K562 (cell line): ENCODE results near the gene SMIM35. TPM values are rescaled to one million over a fixed set of nuclear protein-coding genes. Genes with fewer than 3 reads are reported as not detected.

ENCODE experiments used
- ARID2 ChIP-seq: fragments of 450-650 bp; IDR thresholded peaks from 2 replicates; pipeline ENCODE4 v1.6.1; 2017; ENCODE audit warnings: antibody characterized with exemption, mild to moderate bottlenecking
- BMI1 ChIP-seq: fragments of 150-350 bp; IDR thresholded peaks from 2 replicates; pipeline ENCODE4 v1.6.1; 2014; ENCODE audit warnings: low read length
- CBFA2T3 ChIP-seq: fragments of 450-650 bp; IDR thresholded peaks from 2 replicates; pipeline ENCODE4 v1.6.1; 2017
- ETV5 ChIP-seq: sonication (generic); formaldehyde crosslinking; IDR thresholded peaks from 2 replicates; pipeline ENCODE4 v1.4.0; 2020; ENCODE audit warnings: low read depth, mild to moderate bottlenecking, missing genetic modification reagents
- HDAC2 ChIP-seq: fragments of 450-650 bp; IDR thresholded peaks from 2 replicates; pipeline ENCODE4 v1.6.1; 2016; ENCODE audit warnings: mild to moderate bottlenecking
- HDGF ChIP-seq: fragments of 450-650 bp; IDR thresholded peaks from 2 replicates; pipeline ENCODE4 v1.6.1; 2016
- NCOA6 ChIP-seq: fragments of 450-650 bp; IDR thresholded peaks from 2 replicates; pipeline ENCODE4 v1.6.1; 2017; ENCODE audit warnings: mild to moderate bottlenecking
- RBM15 ChIP-seq: fragments of 200-400 bp; formaldehyde crosslinking; IDR thresholded peaks from 2 replicates; pipeline ENCODE4 v1.6.1; 2018; ENCODE audit warnings: mild to moderate bottlenecking, low read length, moderate library complexity; ENCODE audit not compliant: insufficient read depth
- SOX6 ChIP-seq: fragments of 450-650 bp; IDR thresholded peaks from 2 replicates; pipeline ENCODE4 v1.6.1; 2014; ENCODE audit warnings: mild to moderate bottlenecking
- ZKSCAN1 ChIP-seq: fragments of 150-350 bp; IDR thresholded peaks from 2 replicates; pipeline ENCODE4 v1.6.1; 2016; ENCODE audit warnings: low read depth, low read length
- polyA plus RNA-seq, 8 experiments: library from polyadenylated mRNA; depleted of rRNA in 4 of 8; stranded (reverse) in 5 of 8; unstranded in 3 of 8; fragments of >200 nt; fragmentation: Nextera tagmentation in 2 of 8; fragmentation: Illumina TruSeq in 1 of 8; extraction: Ambion mirVana in 2 of 8; extraction: Trizol in 1 of 8; gene quantifications; 2 replicates each; pipeline versions ENCODE4 v1.2.1 to v1.2.3, GENCODE V29; 2011 to 2014; ENCODE audit warnings: inconsistent platforms in 1 of 8, missing spikeins in 1 of 8
- total RNA-seq, 7 experiments: library from RNA; depleted of rRNA in 6 of 7; stranded (reverse); fragments of >200 nt in 6 of 7; fragmentation: Illumina TruSeq in 2 of 7; extraction: Trizol in 2 of 7; gene quantifications; 2 replicates each; pipeline versions ENCODE4 v1.2.1 to v1.2.3, GENCODE V29; 2011 to 2021; ENCODE audit warnings: low replicate concordance in 1 of 7
- TF ChIP-seq, protein P1 (sequence below): fragments of 150-350 bp; IDR thresholded peaks from 2 replicates; pipeline ENCODE4 v1.6.1; 2014; ENCODE audit warnings: low read depth, mild to moderate bottlenecking, low read length, borderline replicate concordance
- TF ChIP-seq, protein P2 (sequence below): sonication (generic); IDR thresholded peaks from 2 replicates; pipeline ENCODE4 v1.6.1; 2016
- TF ChIP-seq, protein P3 (sequence below): fragments of 250-450 bp; sonication (Bioruptor Pico); IDR thresholded peaks from 2 replicates; pipeline ENCODE4 v1.4.0; 2020; ENCODE audit warnings: mild to moderate bottlenecking
- TF ChIP-seq, protein P4 (sequence below): fragments of 450-650 bp; IDR thresholded peaks from 2 replicates; pipeline ENCODE4 v1.6.1; 2016; ENCODE audit warnings: borderline replicate concordance
- TF ChIP-seq, protein P5 (sequence below): fragments of 450-650 bp; conservative IDR thresholded peaks from 2 replicates; pipeline ENCODE4 v1.6.1; 2016; ENCODE audit warnings: missing genetic modification characterization, low read depth, mild to moderate bottlenecking, control low read depth, missing compliant biosample characterization
- TF ChIP-seq, protein P6 (sequence below): fragments of 250-450 bp; sonication (Bioruptor Pico); IDR thresholded peaks from 2 replicates; pipeline ENCODE4 v1.8.0; 2022; ENCODE audit warnings: inconsistent platforms

SMIM35 gene
- total and polyA plus RNA-seq, 9 of the 15 experiments (the other 6 are each of a cell fraction or from before 2014, with no cell fraction given) = 0.03 TPM; not detected in 7

DNA sequence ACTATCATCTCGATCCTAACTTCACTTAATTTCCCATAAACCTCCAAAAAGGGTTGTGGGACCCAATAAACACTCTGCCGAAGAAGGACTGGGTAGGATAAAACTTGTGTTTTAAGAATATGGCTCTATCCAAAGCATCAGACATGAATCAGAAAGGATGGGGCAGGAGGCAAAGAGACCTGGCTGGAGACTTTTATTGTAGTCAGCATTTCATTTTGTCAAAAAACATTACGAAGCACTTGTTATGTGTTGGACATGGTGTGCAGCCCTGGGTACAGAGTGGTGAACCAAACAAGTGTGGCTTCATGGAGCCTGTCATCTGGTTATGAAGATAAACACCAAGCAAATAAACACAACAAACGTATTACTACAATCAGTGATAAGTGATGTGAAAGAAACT is 83.3 kb downstream of the SMIM35 start (continued):
- TF ChIP-seq, protein P1, sequence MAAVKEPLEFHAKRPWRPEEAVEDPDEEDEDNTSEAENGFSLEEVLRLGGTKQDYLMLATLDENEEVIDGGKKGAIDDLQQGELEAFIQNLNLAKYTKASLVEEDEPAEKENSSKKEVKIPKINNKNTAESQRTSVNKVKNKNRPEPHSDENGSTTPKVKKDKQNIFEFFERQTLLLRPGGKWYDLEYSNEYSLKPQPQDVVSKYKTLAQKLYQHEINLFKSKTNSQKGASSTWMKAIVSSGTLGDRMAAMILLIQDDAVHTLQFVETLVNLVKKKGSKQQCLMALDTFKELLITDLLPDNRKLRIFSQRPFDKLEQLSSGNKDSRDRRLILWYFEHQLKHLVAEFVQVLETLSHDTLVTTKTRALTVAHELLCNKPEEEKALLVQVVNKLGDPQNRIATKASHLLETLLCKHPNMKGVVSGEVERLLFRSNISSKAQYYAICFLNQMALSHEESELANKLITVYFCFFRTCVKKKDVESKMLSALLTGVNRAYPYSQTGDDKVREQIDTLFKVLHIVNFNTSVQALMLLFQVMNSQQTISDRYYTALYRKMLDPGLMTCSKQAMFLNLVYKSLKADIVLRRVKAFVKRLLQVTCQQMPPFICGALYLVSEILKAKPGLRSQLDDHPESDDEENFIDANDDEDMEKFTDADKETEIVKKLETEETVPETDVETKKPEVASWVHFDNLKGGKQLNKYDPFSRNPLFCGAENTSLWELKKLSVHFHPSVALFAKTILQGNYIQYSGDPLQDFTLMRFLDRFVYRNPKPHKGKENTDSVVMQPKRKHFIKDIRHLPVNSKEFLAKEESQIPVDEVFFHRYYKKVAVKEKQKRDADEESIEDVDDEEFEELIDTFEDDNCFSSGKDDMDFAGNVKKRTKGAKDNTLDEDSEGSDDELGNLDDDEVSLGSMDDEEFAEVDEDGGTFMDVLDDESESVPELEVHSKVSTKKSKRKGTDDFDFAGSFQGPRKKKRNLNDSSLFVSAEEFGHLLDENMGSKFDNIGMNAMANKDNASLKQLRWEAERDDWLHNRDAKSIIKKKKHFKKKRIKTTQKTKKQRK = no peak
- TF ChIP-seq, protein P2, sequence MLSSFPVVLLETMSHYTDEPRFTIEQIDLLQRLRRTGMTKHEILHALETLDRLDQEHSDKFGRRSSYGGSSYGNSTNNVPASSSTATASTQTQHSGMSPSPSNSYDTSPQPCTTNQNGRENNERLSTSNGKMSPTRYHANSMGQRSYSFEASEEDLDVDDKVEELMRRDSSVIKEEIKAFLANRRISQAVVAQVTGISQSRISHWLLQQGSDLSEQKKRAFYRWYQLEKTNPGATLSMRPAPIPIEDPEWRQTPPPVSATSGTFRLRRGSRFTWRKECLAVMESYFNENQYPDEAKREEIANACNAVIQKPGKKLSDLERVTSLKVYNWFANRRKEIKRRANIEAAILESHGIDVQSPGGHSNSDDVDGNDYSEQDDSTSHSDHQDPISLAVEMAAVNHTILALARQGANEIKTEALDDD = peak; percentile 23; the same call in 1 of the 2 replicates
- TF ChIP-seq ARID2 = 0 out of 2 replicates have a peak, but pooled peaks have one; percentile 28
- TF ChIP-seq RBM15 = no peak
- TF ChIP-seq, protein P3, sequence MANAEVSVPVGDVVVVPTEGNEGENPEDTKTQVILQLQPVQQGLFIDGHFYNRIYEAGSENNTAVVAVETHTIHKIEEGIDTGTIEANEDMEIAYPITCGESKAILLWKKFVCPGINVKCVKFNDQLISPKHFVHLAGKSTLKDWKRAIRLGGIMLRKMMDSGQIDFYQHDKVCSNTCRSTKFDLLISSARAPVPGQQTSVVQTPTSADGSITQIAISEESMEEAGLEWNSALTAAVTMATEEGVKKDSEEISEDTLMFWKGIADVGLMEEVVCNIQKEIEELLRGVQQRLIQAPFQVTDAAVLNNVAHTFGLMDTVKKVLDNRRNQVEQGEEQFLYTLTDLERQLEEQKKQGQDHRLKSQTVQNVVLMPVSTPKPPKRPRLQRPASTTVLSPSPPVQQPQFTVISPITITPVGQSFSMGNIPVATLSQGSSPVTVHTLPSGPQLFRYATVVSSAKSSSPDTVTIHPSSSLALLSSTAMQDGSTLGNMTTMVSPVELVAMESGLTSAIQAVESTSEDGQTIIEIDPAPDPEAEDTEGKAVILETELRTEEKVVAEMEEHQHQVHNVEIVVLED (CRISPR knock-in tag) = no peak
- no peak for TF ChIP-seq SOX6
- no peak for TF ChIP-seq ETV5 (CRISPR knock-in tag)
- TF ChIP-seq NCOA6 = no peak
- no peak for TF ChIP-seq HDAC2
- TF ChIP-seq, protein P4, sequence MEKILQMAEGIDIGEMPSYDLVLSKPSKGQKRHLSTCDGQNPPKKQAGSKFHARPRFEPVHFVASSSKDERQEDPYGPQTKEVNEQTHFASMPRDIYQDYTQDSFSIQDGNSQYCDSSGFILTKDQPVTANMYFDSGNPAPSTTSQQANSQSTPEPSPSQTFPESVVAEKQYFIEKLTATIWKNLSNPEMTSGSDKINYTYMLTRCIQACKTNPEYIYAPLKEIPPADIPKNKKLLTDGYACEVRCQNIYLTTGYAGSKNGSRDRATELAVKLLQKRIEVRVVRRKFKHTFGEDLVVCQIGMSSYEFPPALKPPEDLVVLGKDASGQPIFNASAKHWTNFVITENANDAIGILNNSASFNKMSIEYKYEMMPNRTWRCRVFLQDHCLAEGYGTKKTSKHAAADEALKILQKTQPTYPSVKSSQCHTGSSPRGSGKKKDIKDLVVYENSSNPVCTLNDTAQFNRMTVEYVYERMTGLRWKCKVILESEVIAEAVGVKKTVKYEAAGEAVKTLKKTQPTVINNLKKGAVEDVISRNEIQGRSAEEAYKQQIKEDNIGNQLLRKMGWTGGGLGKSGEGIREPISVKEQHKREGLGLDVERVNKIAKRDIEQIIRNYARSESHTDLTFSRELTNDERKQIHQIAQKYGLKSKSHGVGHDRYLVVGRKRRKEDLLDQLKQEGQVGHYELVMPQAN = no peak
- TF ChIP-seq, protein P5, sequence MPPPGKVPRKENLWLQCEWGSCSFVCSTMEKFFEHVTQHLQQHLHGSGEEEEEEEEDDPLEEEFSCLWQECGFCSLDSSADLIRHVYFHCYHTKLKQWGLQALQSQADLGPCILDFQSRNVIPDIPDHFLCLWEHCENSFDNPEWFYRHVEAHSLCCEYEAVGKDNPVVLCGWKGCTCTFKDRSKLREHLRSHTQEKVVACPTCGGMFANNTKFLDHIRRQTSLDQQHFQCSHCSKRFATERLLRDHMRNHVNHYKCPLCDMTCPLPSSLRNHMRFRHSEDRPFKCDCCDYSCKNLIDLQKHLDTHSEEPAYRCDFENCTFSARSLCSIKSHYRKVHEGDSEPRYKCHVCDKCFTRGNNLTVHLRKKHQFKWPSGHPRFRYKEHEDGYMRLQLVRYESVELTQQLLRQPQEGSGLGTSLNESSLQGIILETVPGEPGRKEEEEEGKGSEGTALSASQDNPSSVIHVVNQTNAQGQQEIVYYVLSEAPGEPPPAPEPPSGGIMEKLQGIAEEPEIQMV = no peak
- TF ChIP-seq HDGF = no peak
- TF ChIP-seq CBFA2T3 = 0 out of 2 replicates have a peak, but pooled peaks have one; percentile 11
- TF ChIP-seq, protein P6, sequence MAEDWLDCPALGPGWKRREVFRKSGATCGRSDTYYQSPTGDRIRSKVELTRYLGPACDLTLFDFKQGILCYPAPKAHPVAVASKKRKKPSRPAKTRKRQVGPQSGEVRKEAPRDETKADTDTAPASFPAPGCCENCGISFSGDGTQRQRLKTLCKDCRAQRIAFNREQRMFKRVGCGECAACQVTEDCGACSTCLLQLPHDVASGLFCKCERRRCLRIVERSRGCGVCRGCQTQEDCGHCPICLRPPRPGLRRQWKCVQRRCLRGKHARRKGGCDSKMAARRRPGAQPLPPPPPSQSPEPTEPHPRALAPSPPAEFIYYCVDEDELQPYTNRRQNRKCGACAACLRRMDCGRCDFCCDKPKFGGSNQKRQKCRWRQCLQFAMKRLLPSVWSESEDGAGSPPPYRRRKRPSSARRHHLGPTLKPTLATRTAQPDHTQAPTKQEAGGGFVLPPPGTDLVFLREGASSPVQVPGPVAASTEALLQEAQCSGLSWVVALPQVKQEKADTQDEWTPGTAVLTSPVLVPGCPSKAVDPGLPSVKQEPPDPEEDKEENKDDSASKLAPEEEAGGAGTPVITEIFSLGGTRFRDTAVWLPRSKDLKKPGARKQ = no peak
- TF ChIP-seq BMI1 = no peak
- TF ChIP-seq ZKSCAN1 = no peak
